Measurements from ENCODE around the gene TMEM132C.

GRCh38 chr12:128513331-128513730 is 246.4 kb downstream of the TMEM132C start:
- no peak for TF ChIP-seq CTCF (IDR thresholded peaks at IDR 0.05; ENCODE audit: extremely low read depth in 1 of 2, insufficient read depth in 1 of 2, low read depth in 1 of 2, low read length in 2 of 2)
- TF ChIP-seq GATA2 (IDR thresholded peaks at IDR 0.05; ENCODE audit: insufficient read depth, insufficient read length, low read depth, low read length), result no peak
- no peak for TF ChIP-seq FOS (IDR thresholded peaks at IDR 0.05; ENCODE audit: borderline replicate concordance, insufficient read depth, low read length)
- TF ChIP-seq POLR2AphosphoS5 (IDR thresholded peaks at IDR 0.05; ENCODE audit: insufficient read depth, low read depth, low read length), result no peak
- TF ChIP-seq POLR2A (IDR thresholded peaks at IDR 0.05; ENCODE audit: low read depth, low read length), result no peak

Measured in endothelial cell of umbilical vein (primary cell).